K562 (cell line): Measurements from ENCODE around the gene RHOBTB3. TPM values are rescaled to one million over a fixed set of nuclear protein-coding genes. Genes with fewer than 3 reads are reported as not detected.

ENCODE experiments used
- BCL6 ChIP-seq: fragments of 250-450 bp; sonication (Bioruptor Pico); IDR thresholded peaks from 2 replicates; pipeline ENCODE4 v1.4.0; 2020
- CBFA2T3 ChIP-seq: fragments of 450-650 bp; IDR thresholded peaks from 2 replicates; pipeline ENCODE4 v1.6.1; 2017
- CTCF ChIP-seq, 3 experiments: IDR thresholded peaks in 2 of 3; conservative IDR thresholded peaks in 1 of 3; 2 replicates each; pipeline ENCODE4 v1.5.1; 2011 to 2012; ENCODE audit warnings: low read length in 3 of 3, mild to moderate bottlenecking in 3 of 3, control low read depth in 2 of 3, improper control_type of control experiment in 1 of 3, inconsistent platforms in 1 of 3, low read depth in 1 of 3, mixed read lengths in 1 of 3, moderate library complexity in 1 of 3; ENCODE audit not compliant: insufficient read depth in 2 of 3
- EP400 ChIP-seq: fragments of 450-650 bp; IDR thresholded peaks from 2 replicates; pipeline ENCODE4 v1.6.1; 2017; ENCODE audit warnings: antibody characterized with exemption, mild to moderate bottlenecking, moderate library complexity
- ETV1 ChIP-seq: fragments of 450-650 bp; conservative IDR thresholded peaks from 2 replicates; pipeline ENCODE4 v1.6.1; 2016; ENCODE audit warnings: missing genetic modification characterization, control low read depth, low read depth, missing compliant biosample characterization
- GATA2 ChIP-seq: sonication (generic); formaldehyde crosslinking; IDR thresholded peaks from 2 replicates; pipeline ENCODE4 v1.4.0; 2020; ENCODE audit warnings: mild to moderate bottlenecking, missing genetic modification reagents
- HLTF ChIP-seq: fragments of 450-650 bp; IDR thresholded peaks from 2 replicates; pipeline ENCODE4 v1.6.1; 2016
- KAT8 ChIP-seq: fragments of 450-650 bp; IDR thresholded peaks from 2 replicates; pipeline ENCODE4 v1.6.1; 2016; ENCODE audit warnings: low read depth, mild to moderate bottlenecking
- KDM5B ChIP-seq: fragments of 200-600 bp; sonication (generic); IDR thresholded peaks from 2 replicates; pipeline ENCODE4 v1.6.1; 2012; ENCODE audit warnings: low read depth, mild to moderate bottlenecking, moderate library complexity, low read length, control low read depth, inconsistent platforms; ENCODE audit not compliant: insufficient replicate concordance
- MAFF ChIP-seq: IDR thresholded peaks from 2 replicates; pipeline ENCODE4 v1.6.1; 2012; ENCODE audit warnings: low read length, improper control_type of control experiment
- MEIS2 ChIP-seq: fragments of 450-650 bp; IDR thresholded peaks from 2 replicates; pipeline ENCODE4 v1.6.1; 2014; ENCODE audit warnings: mild to moderate bottlenecking; ENCODE audit not compliant: partially characterized antibody
- MYC ChIP-seq, 2 experiments: fragments of 250-450 bp in 1 of 2; sonication (Bioruptor Pico) in 1 of 2; IDR thresholded peaks; 2 replicates each; pipeline versions ENCODE4 v1.5.1 to v1.6.1; 2012 to 2021; ENCODE audit warnings: low read depth in 2 of 2, borderline replicate concordance in 1 of 2, improper control_type of control experiment in 1 of 2, low read length in 1 of 2, mild to moderate bottlenecking in 1 of 2, moderate library complexity in 1 of 2
- NEUROD1 ChIP-seq: fragments of 150-350 bp; IDR thresholded peaks from 2 replicates; pipeline ENCODE4 v1.6.1; 2014; ENCODE audit warnings: borderline replicate concordance, low read length, low read depth; ENCODE audit not compliant: partially characterized antibody
- RAD21 ChIP-seq, 2 experiments: fragments of 250-450 bp in 1 of 2; fragments of 450-650 bp in 1 of 2; sonication (Bioruptor Pico) in 1 of 2; formaldehyde crosslinking in 1 of 2; IDR thresholded peaks in 1 of 2; conservative IDR thresholded peaks in 1 of 2; 2 replicates each; pipeline versions ENCODE4 v1.4.0 to v1.8.0; 2020 to 2022; ENCODE audit warnings: mild to moderate bottlenecking in 2 of 2, moderate library complexity in 1 of 2
- TAF7 ChIP-seq: fragments of 450-650 bp; IDR thresholded peaks from 2 replicates; pipeline ENCODE4 v1.6.1; 2016; ENCODE audit warnings: missing genetic modification characterization, missing compliant biosample characterization
- TCF7 ChIP-seq: sonication (generic); IDR thresholded peaks from 2 replicates; pipeline ENCODE4 v1.6.1; 2016; ENCODE audit warnings: antibody characterized with exemption, borderline replicate concordance
- THAP12 ChIP-seq: fragments of 250-450 bp; sonication (Bioruptor Pico); IDR thresholded peaks from 2 replicates; pipeline ENCODE4 v1.9.0; 2021; ENCODE audit warnings: mild to moderate bottlenecking, inconsistent platforms
- ZBTB34 ChIP-seq: fragments of 250-450 bp; sonication (Bioruptor Pico); IDR thresholded peaks from 2 replicates; pipeline ENCODE4 v1.8.0; 2021; ENCODE audit warnings: mild to moderate bottlenecking, moderate library complexity
- ZFP91 ChIP-seq: sonication (generic); formaldehyde crosslinking; IDR thresholded peaks from 2 replicates; pipeline ENCODE4 v1.8.0; 2022; ENCODE audit warnings: mild to moderate bottlenecking, missing genetic modification reagents
- ZNF146 ChIP-seq: IDR thresholded peaks from one replicate; pipeline ENCODE4 v1.6.1; 2018; ENCODE audit warnings: missing compliant biosample characterization; ENCODE audit not compliant: unreplicated experiment
- ZNF316 ChIP-seq: fragments of 450-650 bp; IDR thresholded peaks from 2 replicates; pipeline ENCODE4 v1.6.1; 2016
- ZNF444 ChIP-seq: fragments of 250-450 bp; sonication (Bioruptor Pico); IDR thresholded peaks from 2 replicates; pipeline ENCODE4 v1.4.0; 2020; ENCODE audit warnings: mild to moderate bottlenecking, moderate library complexity
- ZNF830 ChIP-seq: fragments of 250-450 bp; sonication (Bioruptor Pico); IDR thresholded peaks from 2 replicates; pipeline ENCODE4 v1.5.0; 2021; ENCODE audit warnings: mild to moderate bottlenecking
- polyA plus RNA-seq, 8 experiments: library from polyadenylated mRNA; depleted of rRNA in 4 of 8; stranded (reverse) in 5 of 8; unstranded in 3 of 8; fragments of >200 nt; fragmentation: Nextera tagmentation in 2 of 8; fragmentation: Illumina TruSeq in 1 of 8; extraction: Ambion mirVana in 2 of 8; extraction: Trizol in 1 of 8; gene quantifications; 2 replicates each; pipeline versions ENCODE4 v1.2.1 to v1.2.3, GENCODE V29; 2011 to 2014; ENCODE audit warnings: inconsistent platforms in 1 of 8, missing spikeins in 1 of 8
- total RNA-seq, 7 experiments: library from RNA; depleted of rRNA in 6 of 7; stranded (reverse); fragments of >200 nt in 6 of 7; fragmentation: Illumina TruSeq in 2 of 7; extraction: Trizol in 2 of 7; gene quantifications; 2 replicates each; pipeline versions ENCODE4 v1.2.1 to v1.2.3, GENCODE V29; 2011 to 2021; ENCODE audit warnings: low replicate concordance in 1 of 7

The RHOBTB3 gene
- total and polyA plus RNA-seq, 9 of the 15 experiments (the other 6 are each of a cell fraction or from before 2014, with no cell fraction given): 39.7 to 143 (median 115) TPM

GRCh38 chr5:95812074-95812471, 80.9 kb downstream of the RHOBTB3 start (continued):
- TF ChIP-seq GATA2 (CRISPR knock-in tag): peak; percentile 37; the same call in 1 of the 2 replicates
- TF ChIP-seq KAT8: no peak
- TF ChIP-seq MYC (IDR thresholded peaks at IDR 0.05; ENCODE audit: low read depth, low read length): no peak
- TF ChIP-seq MYC (CRISPR knock-in tag; IDR thresholded peaks at IDR 0.05; ENCODE audit: borderline replicate concordance, low read depth): no peak
- no peak for TF ChIP-seq EP400
- no peak for TF ChIP-seq TAF7 (tag)
- TF ChIP-seq ZBTB34 (CRISPR knock-in tag): no peak
- TF ChIP-seq NEUROD1: peak; percentile 28
- peak; percentile 7; the same call in 1 of the 2 replicates for TF ChIP-seq CBFA2T3
- no peak for TF ChIP-seq CTCF (IDR thresholded peaks at IDR 0.05 in 2 of 3, conservative IDR thresholded peaks at IDR 0.05 in 1 of 3; ENCODE audit: insufficient read depth in 2 of 3, low read depth in 1 of 3, low read length in 3 of 3)
- no peak for TF ChIP-seq KDM5B
- TF ChIP-seq RAD21 (CRISPR knock-in tag; conservative IDR thresholded peaks at IDR 0.05 in 1 of 2, IDR thresholded peaks at IDR 0.05 in 1 of 2): 0 out of 4 replicates have a peak, but pooled peaks of 1 of the 2 experiments have one; percentile 2
- no peak for TF ChIP-seq ZNF444 (CRISPR knock-in tag)
- no peak for TF ChIP-seq ZFP91
- TF ChIP-seq TCF7: peak; percentile 96
- peak; percentile 63 for TF ChIP-seq ETV1 (tag)
- no peak for TF ChIP-seq THAP12 (CRISPR knock-in tag)
- no peak for TF ChIP-seq ZNF830 (CRISPR knock-in tag)
- no peak for TF ChIP-seq BCL6
- TF ChIP-seq ZNF146 (CRISPR knock-in tag): no peak
- TF ChIP-seq HLTF: no peak
- TF ChIP-seq MAFF: no peak
- peak; percentile 27 for TF ChIP-seq MEIS2
- no peak for TF ChIP-seq ZNF316
